GM12872 (cell line): ENCODE results near the gene INPP5K.
A peak's percentile ranks its signal among the peaks of the same experiment; 100 is the strongest.

Source experiments
- CTCF ChIP-seq: IDR thresholded peaks from 3 replicates; pipeline ENCODE4 v1.5.1; 2011; ENCODE audit warnings: low read depth, mild to moderate bottlenecking, low read length, moderate library complexity; ENCODE audit not compliant: insufficient read depth

INPP5K gene

GRCh38 chr17:1484676-1485422 lies 31.6 kb downstream of the INPP5K start:
- peak; percentile 42; the same call in 2 of the 3 replicates for TF ChIP-seq CTCF

GRCh38 chr17:1484060-1484535 lies 32.3 kb downstream of the INPP5K start:
- TF ChIP-seq CTCF, result no peak

- no peak for TF ChIP-seq CTCF
These were observed 33.7 kb downstream of the INPP5K start for GRCh38 chr17:1482680-1483079.

GRCh38 chr17:1481736-1482135 lies 34.7 kb downstream of the INPP5K start:
- TF ChIP-seq CTCF, result no peak

GRCh38 chr17:1480747-1481465 lies 35.5 kb downstream of the INPP5K start:
- no peak for TF ChIP-seq CTCF

GRCh38 chr17:1478418-1478817 lies 38.0 kb downstream of the INPP5K start:
- no peak for TF ChIP-seq CTCF

- no peak for TF ChIP-seq CTCF
These were observed 41.0 kb downstream of the INPP5K start for GRCh38 chr17:1475321-1475854.
